22Rv1 (cell line): ENCODE data around the gene MINDY4.

ENCODE experiments used
- CTCF ChIP-seq: fragments of 450-650 bp; IDR thresholded peaks from 2 replicates; pipeline ENCODE4 v1.5.1; 2017; ENCODE audit warnings: mild to moderate bottlenecking
- ZFX ChIP-seq: fragments of 450-650 bp; IDR thresholded peaks from 2 replicates; pipeline ENCODE4 v1.6.1; 2017; ENCODE audit warnings: antibody characterized with exemption, borderline replicate concordance

GRCh38 chr7:30925117-30925516, 153.9 kb downstream of the MINDY4 start:
- TF ChIP-seq CTCF (no peak), ZFX (no peak)
